ENCODE measurements around the gene ARMC12. TPM values are rescaled to one million over a fixed set of nuclear protein-coding genes. Genes with fewer than 3 reads are reported as not detected.

ARMC12 gene
- total RNA-seq, 1 experiment from 2014 or later: 1.0 TPM

DNA sequence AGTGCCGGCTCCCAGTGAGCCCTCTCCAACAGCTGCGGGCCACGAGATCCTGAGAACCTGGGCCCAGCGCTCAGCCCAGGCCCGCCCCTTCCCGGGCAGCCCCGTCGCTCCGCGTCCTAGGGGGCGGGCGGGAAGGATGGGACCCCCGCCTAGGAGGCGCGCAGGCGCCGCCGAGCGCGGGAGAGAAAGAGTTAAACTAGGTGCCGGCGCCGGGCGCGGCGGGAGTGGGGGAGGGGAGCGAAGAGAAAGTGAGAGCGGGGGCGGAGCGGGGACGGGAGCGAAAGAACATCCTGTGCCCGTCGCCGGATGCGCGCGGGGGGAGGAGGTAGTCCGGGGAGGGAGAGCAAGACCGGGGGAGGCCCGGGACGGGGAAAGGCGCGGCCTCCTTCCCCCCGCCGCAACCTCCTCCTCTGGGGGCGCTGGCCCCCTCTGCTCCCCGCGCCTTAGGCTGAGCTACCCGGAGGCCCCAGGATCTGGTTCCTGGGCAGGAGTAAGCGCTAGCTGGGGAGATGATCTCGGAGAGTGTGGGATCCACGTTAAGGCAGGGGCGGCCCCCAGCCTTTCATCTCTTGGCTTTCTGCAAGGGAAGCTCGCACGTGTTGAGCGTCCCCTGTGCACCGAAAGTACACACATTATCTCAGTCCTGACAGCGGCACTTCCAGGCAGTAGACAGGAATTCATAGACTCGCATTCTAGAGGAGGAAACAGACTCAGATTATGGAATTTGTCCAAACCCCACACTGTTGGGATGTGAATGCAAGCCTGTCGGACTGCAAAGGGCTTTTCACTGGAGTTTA, 4.9 kb upstream of the ARMC12 start:
- POLR2A ChIA-PET: interaction anchor here (0.8 to 1.7 kb wide), 3 partner anchors 14 to 32 kb away, joined by 3 to 8 read pairs (median 4); no protein-coding TSS in a partner anchor
- TF ChIP-seq NR3C1 (CRISPR knock-in tag; conservative IDR thresholded peaks at IDR 0.05; ENCODE audit: low read depth) (no peak), ZNF671 (CRISPR knock-in tag; IDR thresholded peaks at IDR 0.05) (no peak), NR1H2 (CRISPR knock-in tag; IDR thresholded peaks at IDR 0.05) (no peak), GTF2I (CRISPR knock-in tag; conservative IDR thresholded peaks at IDR 0.05) (no peak), GRHL2 (CRISPR knock-in tag; IDR thresholded peaks at IDR 0.05; ENCODE audit: insufficient replicate concordance, severe bottlenecking) (no peak), TCF7 (CRISPR knock-in tag; IDR thresholded peaks at IDR 0.05; ENCODE audit: low read depth) (no peak), MXD4 (CRISPR knock-in tag; IDR thresholded peaks at IDR 0.05; ENCODE audit: borderline replicate concordance) (no peak), FOXK1 (CRISPR knock-in tag; IDR thresholded peaks at IDR 0.05) (peak; percentile 37; the same call in 1 of the 2 replicates), NR2C2 (CRISPR knock-in tag; IDR thresholded peaks at IDR 0.05) (no peak), KAT7 (CRISPR knock-in tag; IDR thresholded peaks at IDR 0.05; ENCODE audit: borderline replicate concordance) (0 out of 2 replicates have a peak, but pooled peaks have one; percentile 65), CBFB (CRISPR knock-in tag; IDR thresholded peaks at IDR 0.05; ENCODE audit: low read depth) (no peak), TP53 (CRISPR knock-in tag; IDR thresholded peaks at IDR 0.05) (no peak)
- TF ChIP-seq, protein P1, sequence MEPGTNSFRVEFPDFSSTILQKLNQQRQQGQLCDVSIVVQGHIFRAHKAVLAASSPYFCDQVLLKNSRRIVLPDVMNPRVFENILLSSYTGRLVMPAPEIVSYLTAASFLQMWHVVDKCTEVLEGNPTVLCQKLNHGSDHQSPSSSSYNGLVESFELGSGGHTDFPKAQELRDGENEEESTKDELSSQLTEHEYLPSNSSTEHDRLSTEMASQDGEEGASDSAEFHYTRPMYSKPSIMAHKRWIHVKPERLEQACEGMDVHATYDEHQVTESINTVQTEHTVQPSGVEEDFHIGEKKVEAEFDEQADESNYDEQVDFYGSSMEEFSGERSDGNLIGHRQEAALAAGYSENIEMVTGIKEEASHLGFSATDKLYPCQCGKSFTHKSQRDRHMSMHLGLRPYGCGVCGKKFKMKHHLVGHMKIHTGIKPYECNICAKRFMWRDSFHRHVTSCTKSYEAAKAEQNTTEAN (CRISPR knock-in tag; IDR thresholded peaks at IDR 0.05): no peak; the same call in 1 of the 2 replicates
- TF ChIP-seq, protein P2, sequence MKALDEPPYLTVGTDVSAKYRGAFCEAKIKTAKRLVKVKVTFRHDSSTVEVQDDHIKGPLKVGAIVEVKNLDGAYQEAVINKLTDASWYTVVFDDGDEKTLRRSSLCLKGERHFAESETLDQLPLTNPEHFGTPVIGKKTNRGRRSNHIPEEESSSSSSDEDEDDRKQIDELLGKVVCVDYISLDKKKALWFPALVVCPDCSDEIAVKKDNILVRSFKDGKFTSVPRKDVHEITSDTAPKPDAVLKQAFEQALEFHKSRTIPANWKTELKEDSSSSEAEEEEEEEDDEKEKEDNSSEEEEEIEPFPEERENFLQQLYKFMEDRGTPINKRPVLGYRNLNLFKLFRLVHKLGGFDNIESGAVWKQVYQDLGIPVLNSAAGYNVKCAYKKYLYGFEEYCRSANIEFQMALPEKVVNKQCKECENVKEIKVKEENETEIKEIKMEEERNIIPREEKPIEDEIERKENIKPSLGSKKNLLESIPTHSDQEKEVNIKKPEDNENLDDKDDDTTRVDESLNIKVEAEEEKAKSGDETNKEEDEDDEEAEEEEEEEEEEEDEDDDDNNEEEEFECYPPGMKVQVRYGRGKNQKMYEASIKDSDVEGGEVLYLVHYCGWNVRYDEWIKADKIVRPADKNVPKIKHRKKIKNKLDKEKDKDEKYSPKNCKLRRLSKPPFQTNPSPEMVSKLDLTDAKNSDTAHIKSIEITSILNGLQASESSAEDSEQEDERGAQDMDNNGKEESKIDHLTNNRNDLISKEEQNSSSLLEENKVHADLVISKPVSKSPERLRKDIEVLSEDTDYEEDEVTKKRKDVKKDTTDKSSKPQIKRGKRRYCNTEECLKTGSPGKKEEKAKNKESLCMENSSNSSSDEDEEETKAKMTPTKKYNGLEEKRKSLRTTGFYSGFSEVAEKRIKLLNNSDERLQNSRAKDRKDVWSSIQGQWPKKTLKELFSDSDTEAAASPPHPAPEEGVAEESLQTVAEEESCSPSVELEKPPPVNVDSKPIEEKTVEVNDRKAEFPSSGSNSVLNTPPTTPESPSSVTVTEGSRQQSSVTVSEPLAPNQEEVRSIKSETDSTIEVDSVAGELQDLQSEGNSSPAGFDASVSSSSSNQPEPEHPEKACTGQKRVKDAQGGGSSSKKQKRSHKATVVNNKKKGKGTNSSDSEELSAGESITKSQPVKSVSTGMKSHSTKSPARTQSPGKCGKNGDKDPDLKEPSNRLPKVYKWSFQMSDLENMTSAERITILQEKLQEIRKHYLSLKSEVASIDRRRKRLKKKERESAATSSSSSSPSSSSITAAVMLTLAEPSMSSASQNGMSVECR (CRISPR knock-in tag; IDR thresholded peaks at IDR 0.05; ENCODE audit: borderline replicate concordance): no peak
- TF ChIP-seq, protein P3, sequence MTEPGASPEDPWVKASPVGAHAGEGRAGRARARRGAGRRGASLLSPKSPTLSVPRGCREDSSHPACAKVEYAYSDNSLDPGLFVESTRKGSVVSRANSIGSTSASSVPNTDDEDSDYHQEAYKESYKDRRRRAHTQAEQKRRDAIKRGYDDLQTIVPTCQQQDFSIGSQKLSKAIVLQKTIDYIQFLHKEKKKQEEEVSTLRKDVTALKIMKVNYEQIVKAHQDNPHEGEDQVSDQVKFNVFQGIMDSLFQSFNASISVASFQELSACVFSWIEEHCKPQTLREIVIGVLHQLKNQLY (CRISPR knock-in tag; IDR thresholded peaks at IDR 0.05): no peak
- TF ChIP-seq, protein P4, sequence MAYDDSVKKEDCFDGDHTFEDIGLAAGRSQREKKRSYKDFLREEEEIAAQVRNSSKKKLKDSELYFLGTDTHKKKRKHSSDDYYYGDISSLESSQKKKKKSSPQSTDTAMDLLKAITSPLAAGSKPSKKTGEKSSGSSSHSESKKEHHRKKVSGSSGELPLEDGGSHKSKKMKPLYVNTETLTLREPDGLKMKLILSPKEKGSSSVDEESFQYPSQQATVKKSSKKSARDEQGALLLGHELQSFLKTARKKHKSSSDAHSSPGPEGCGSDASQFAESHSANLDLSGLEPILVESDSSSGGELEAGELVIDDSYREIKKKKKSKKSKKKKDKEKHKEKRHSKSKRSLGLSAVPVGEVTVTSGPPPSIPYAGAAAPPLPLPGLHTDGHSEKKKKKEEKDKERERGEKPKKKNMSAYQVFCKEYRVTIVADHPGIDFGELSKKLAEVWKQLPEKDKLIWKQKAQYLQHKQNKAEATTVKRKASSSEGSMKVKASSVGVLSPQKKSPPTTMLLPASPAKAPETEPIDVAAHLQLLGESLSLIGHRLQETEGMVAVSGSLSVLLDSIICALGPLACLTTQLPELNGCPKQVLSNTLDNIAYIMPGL (CRISPR knock-in tag; IDR thresholded peaks at IDR 0.05): peak; percentile 48; the same call in 1 of the 2 replicates
- TF ChIP-seq, protein P5, sequence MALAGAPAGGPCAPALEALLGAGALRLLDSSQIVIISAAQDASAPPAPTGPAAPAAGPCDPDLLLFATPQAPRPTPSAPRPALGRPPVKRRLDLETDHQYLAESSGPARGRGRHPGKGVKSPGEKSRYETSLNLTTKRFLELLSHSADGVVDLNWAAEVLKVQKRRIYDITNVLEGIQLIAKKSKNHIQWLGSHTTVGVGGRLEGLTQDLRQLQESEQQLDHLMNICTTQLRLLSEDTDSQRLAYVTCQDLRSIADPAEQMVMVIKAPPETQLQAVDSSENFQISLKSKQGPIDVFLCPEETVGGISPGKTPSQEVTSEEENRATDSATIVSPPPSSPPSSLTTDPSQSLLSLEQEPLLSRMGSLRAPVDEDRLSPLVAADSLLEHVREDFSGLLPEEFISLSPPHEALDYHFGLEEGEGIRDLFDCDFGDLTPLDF (CRISPR knock-in tag; IDR thresholded peaks at IDR 0.05): peak; percentile 45; the same call in 1 of the 2 replicates
- TF ChIP-seq, protein P6, sequence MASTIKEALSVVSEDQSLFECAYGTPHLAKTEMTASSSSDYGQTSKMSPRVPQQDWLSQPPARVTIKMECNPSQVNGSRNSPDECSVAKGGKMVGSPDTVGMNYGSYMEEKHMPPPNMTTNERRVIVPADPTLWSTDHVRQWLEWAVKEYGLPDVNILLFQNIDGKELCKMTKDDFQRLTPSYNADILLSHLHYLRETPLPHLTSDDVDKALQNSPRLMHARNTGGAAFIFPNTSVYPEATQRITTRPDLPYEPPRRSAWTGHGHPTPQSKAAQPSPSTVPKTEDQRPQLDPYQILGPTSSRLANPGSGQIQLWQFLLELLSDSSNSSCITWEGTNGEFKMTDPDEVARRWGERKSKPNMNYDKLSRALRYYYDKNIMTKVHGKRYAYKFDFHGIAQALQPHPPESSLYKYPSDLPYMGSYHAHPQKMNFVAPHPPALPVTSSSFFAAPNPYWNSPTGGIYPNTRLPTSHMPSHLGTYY (CRISPR knock-in tag; IDR thresholded peaks at IDR 0.05): 0 out of 2 replicates have a peak, but pooled peaks have one; percentile 17
- TF ChIP-seq, protein P7, sequence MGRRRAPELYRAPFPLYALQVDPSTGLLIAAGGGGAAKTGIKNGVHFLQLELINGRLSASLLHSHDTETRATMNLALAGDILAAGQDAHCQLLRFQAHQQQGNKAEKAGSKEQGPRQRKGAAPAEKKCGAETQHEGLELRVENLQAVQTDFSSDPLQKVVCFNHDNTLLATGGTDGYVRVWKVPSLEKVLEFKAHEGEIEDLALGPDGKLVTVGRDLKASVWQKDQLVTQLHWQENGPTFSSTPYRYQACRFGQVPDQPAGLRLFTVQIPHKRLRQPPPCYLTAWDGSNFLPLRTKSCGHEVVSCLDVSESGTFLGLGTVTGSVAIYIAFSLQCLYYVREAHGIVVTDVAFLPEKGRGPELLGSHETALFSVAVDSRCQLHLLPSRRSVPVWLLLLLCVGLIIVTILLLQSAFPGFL (CRISPR knock-in tag; IDR thresholded peaks at IDR 0.05; ENCODE audit: borderline replicate concordance): no peak
- TF ChIP-seq, protein P8, sequence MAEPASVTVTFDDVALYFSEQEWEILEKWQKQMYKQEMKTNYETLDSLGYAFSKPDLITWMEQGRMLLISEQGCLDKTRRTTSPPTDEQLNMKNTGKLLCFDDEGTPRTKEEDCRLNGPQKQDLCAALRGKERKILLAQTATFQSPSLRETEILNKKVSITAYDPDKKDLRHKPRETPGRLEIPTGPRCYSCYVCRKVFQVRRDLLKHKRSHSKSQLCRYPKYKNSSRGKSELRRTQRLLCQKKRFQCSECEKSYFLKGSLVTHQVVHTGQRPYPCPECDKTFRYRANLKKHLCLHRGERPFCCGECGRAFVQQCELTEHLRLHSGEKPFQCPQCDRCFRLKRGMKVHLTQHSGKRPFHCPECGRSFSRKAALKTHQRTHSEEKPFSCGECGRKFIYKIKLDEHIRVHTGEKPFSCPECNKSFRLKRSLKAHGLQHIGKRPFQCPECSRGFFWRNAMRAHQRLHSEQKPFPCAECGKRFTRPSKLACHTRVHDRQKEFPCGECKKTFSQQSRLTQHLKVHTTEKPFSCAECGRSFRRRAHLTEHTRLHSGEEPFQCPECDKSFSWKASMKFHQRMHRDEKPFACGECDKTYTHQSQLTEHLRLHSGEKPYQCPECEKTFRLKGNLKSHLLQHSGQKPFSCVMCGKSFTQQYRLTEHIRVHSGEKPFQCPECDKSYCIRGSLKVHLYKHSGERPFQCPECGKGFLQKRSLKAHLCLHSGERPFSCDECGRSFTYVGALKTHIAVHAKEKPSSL (CRISPR knock-in tag; conservative IDR thresholded peaks at IDR 0.05): no peak

More for the DNA sequence above, 4.9 kb upstream of the ARMC12 start:
- CTCF ChIA-PET: interaction anchor here (0.6 to 3.1 kb wide), 7 partner anchors 8 to 210 kb away, joined by 3 to 20 read pairs (median 3); no protein-coding TSS in a partner anchor
- Mint-ChIP-seq H3K36me3 (no peaks in the 10 kb centered on the region), H3K9me3 (no peaks in the 10 kb centered on the region), H3K4me3 (peak overlapping the region; percentile 81), H3K4me1 (peaks cover 57% of the 10 kb centered on the region), H3K27me3 (ENCODE audit: low read depth) (peaks cover 11% of the 10 kb centered on the region), H3K27ac (peak overlapping the region; percentile 93)
- ATAC-seq (peak; percentile 46), DNase-seq (ENCODE audit: low spot score) (peak; percentile 94)
